Fibroblast of pulmonary artery (primary cell): ENCODE data around the gene C4orf50.

Source experiments
- DNase-seq: peaks from one replicate; pipeline ENCODE4 v3.0.0-alpha.2; 2010; ENCODE audit warnings: low read depth
- H3K4me3 ChIP-seq: replicated peaks from 2 replicates; pipeline ENCODE4 v1.5.1; 2011; ENCODE audit warnings: low read depth, mild to moderate bottlenecking, control low read depth, low read length, moderate library complexity
- CTCF ChIP-seq: IDR thresholded peaks from 2 replicates; pipeline ENCODE4 v1.5.1; 2011; ENCODE audit warnings: mild to moderate bottlenecking, control low read depth, low read length, inconsistent platforms; ENCODE audit errors: missing control alignments

C4orf50 gene

GRCh38 chr4:6044276-6044675, 26.0 kb upstream of the C4orf50 start:
- no peak overlapping the region for H3K4me3 ChIP-seq
- no peak for DNase-seq
- no peak for TF ChIP-seq CTCF

- TF ChIP-seq CTCF = no peak
- no peak for DNase-seq
- H3K4me3 ChIP-seq = no peak overlapping the region
Measured at GRCh38 chr4:6043843-6044242, 25.6 kb upstream of the C4orf50 start.

- no peak overlapping the region for H3K4me3 ChIP-seq
- DNase-seq = no peak
- TF ChIP-seq CTCF = no peak
Measured at GRCh38 chr4:6043188-6043587, 25.0 kb upstream of the C4orf50 start.

GRCh38 chr4:6042293-6043063, 24.2 kb upstream of the C4orf50 start:
- DNase-seq = no peak
- no peak for TF ChIP-seq CTCF
- no peak overlapping the region for H3K4me3 ChIP-seq

GRCh38 chr4:6041800-6042199, 23.6 kb upstream of the C4orf50 start:
- DNase-seq = no peak
- no peak for TF ChIP-seq CTCF

GRCh38 chr4:6038711-6039110, 20.5 kb upstream of the C4orf50 start:
- TF ChIP-seq CTCF = no peak
- no peak for DNase-seq
- H3K4me3 ChIP-seq = no peak overlapping the region

More at GRCh38 chr4:6041800-6042199, 23.6 kb upstream of the C4orf50 start:
- no peak overlapping the region for H3K4me3 ChIP-seq

GRCh38 chr4:6035786-6036185, 17.6 kb upstream of the C4orf50 start:
- no peak for DNase-seq
- TF ChIP-seq CTCF = no peak
- no peak overlapping the region for H3K4me3 ChIP-seq
